BJ (cell line): ENCODE measurements around the gene CMSS1. TPM values are rescaled to one million over a fixed set of nuclear protein-coding genes. Genes with fewer than 3 reads are reported as not detected.

Experiments
- CTCF ChIA-PET: fragments of 350-600 bp; formaldehyde crosslinking; extraction: SDS; loops from one replicate; lab custom pipeline; 2021; ENCODE audit warnings: antibody characterized with exemption, inconsistent platforms; lab: Yijun Ruan, JAX
- POLR2A ChIA-PET: fragments of 300-600 bp; sonication (Branson Sonifier 250); formaldehyde crosslinking; extraction: SDS; loops from one replicate; lab custom pipeline; 2021; ENCODE audit warnings: antibody characterized with exemption; lab: Charles Lee
- DNase-seq: peaks from one replicate; pipeline ENCODE4 v3.0.0-alpha.2; 2011; ENCODE audit warnings: low read depth
- H3K27me3 ChIP-seq: 2 replicates; pipeline ENCODE4 v1.6.0; 2011; ENCODE audit warnings: low read length; ENCODE audit not compliant: control insufficient read depth, insufficient read depth
- H3K36me3 ChIP-seq: 2 replicates; pipeline ENCODE4 v1.5.1; 2011; ENCODE audit warnings: low read length; ENCODE audit not compliant: control insufficient read depth, insufficient read depth
- H3K4me3 ChIP-seq: 2 replicates; pipeline ENCODE4 v1.5.1; 2011; ENCODE audit warnings: low read depth, mild to moderate bottlenecking, control low read depth, low read length
- CTCF ChIP-seq: IDR thresholded peaks from 2 replicates; pipeline ENCODE4 v1.5.1; 2011; ENCODE audit warnings: low read depth, mild to moderate bottlenecking, control low read depth, inconsistent platforms, low read length, moderate library complexity; ENCODE audit not compliant: insufficient read depth
- polyA plus RNA-seq: library from polyadenylated mRNA; depleted of rRNA; stranded (reverse); fragments of >200 nt; gene quantifications from 2 replicates; pipeline ENCODE4 v1.2.3, GENCODE V29; 2011

CMSS1 gene
- polyA plus RNA-seq, 1 experiment, result 6.7 TPM

DNA sequence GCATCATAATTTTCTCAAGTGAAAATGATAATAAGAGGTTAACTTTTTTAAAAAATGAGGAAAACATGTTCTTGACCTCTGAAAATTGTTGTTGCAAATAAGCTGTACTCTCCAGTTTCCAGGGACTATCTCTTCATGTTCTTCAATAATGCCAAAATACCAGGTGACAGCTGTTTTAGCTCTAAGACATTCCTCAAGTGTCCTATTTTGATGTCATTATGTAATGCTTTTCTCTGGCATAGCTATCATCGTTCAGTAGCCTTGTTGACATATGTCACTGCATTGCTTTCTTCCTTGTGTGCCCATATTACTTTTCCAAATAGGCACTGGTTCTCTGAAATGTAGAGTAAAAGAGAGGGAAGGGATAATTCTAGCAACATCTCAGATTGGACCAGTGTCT, 302.4 kb downstream of the CMSS1 start:
- no peak overlapping the region for H3K4me3 ChIP-seq
- ChIA-PET POLR2A (no interaction called here), CTCF (interaction anchor here (1.5 kb wide), 1 partner anchor 134 kb away, joined by 4 read pairs; no protein-coding TSS in a partner anchor)
- H3K36me3 ChIP-seq, result no peaks in the 10 kb centered on the region
- no peak for DNase-seq
- no peak for TF ChIP-seq CTCF
- no peaks in the 10 kb centered on the region for H3K27me3 ChIP-seq

GRCh38 chr3:100120693-100121092, 303.0 kb downstream of the CMSS1 start:
- TF ChIP-seq CTCF, result no peak
- POLR2A ChIA-PET, result no interaction called here
- Histone ChIP-seq H3K27me3 (no peaks in the 10 kb centered on the region), H3K4me3 (no peak overlapping the region), H3K36me3 (no peaks in the 10 kb centered on the region)
- DNase-seq, result no peak
- CTCF ChIA-PET, result no interaction called here

GRCh38 chr3:100122321-100122720, 304.7 kb downstream of the CMSS1 start:
- Histone ChIP-seq H3K27me3 (no peaks in the 10 kb centered on the region), H3K4me3 (no peak overlapping the region), H3K36me3 (no peaks in the 10 kb centered on the region)
- no peak for DNase-seq
- no peak for TF ChIP-seq CTCF
- POLR2A ChIA-PET, result no interaction called here
- CTCF ChIA-PET, result no interaction called here

DNA sequence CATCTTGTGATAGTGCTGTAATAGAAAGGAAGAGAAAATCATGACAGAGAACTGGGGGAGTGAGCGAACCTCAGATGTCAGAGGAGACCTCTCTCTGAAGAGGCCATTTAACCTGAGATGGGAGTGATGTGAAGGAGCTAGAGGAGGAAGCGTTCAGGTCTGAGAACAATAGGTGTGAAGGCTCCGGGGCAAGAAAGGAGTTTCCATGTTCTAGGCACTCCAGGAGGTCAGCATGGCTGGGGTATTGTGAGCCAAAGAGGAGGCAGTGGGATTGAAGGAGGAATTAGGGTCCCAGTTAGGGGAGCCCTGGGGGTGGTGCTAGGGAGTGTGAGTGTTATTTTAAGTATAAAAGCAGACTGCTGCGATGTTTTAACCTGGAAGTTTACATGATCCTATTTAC, 305.4 kb downstream of the CMSS1 start:
- no peaks in the 10 kb centered on the region for H3K36me3 ChIP-seq
- ChIA-PET CTCF (no interaction called here), POLR2A (no interaction called here)
- H3K4me3 ChIP-seq, result no peak overlapping the region
- TF ChIP-seq CTCF, result no peak
- H3K27me3 ChIP-seq, result no peaks in the 10 kb centered on the region
- no peak for DNase-seq

DNA sequence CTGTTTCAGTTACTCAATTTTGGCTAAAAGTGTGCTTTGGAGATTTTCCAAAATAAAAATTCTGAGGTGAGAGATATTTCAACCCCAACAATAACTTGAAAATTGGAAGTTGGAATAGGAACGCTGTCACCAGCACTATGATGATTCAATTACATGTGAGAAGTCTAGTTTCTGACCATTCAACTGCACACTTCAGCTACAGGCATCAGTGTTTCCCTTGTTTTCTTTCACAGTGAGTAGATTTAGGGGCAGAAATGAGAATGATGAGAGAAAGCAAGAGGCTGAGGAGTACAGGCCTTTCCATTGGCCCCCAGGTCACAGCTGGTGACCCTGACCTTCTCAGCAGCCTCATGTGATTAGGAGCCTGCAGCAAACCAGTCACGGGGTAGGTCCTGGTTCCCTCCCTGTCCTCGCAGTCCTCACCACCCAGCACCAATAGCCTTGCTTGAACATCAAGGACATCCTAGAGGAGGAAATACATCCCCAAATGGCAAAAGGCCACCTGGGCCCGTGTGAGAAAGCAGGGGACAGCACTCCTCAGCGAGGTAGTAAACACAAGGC, 306.6 kb downstream of the CMSS1 start:
- TF ChIP-seq CTCF, result no peak
- H3K4me3 ChIP-seq, result no peak overlapping the region
- ChIA-PET POLR2A (no interaction called here), CTCF (interaction anchor here (0.9 to 1.0 kb wide), 2 partner anchors 13 to 18 kb away, joined by 3 to 6 read pairs; no protein-coding TSS in a partner anchor)
- no peak for DNase-seq
- H3K36me3 ChIP-seq, result no peaks in the 10 kb centered on the region
- H3K27me3 ChIP-seq, result no peaks in the 10 kb centered on the region
